Neural crest cell (in vitro differentiated cells): Measurements from ENCODE around the gene GBP3. TPM values are rescaled to one million over a fixed set of nuclear protein-coding genes. Genes with fewer than 3 reads are reported as not detected.
A peak's percentile ranks its signal among the peaks of the same experiment; 100 is the strongest.
"Not testable (repeated sequence)": the region's sequence is repeated elsewhere in the genome, so short reads cannot be mapped to it uniquely, and the experiment has no call there.

Experiments
- DNase-seq: peaks from one replicate; pipeline ENCODE4 v3.0.0; 2021; ENCODE audit warnings: low read depth, mixed read lengths, low spot score
- H3K27ac Mint-ChIP-seq: one replicate; pipeline ENCODE4 v1.8.0; 2021; ENCODE audit warnings: mild to moderate bottlenecking, mixed read lengths; ENCODE audit not compliant: unreplicated experiment
- H3K27me3 Mint-ChIP-seq: 2 replicates; pipeline ENCODE4 v1.8.0; 2021; ENCODE audit warnings: low read depth, mild to moderate bottlenecking, mixed read lengths
- H3K36me3 Mint-ChIP-seq: 2 replicates; pipeline ENCODE4 v1.8.0; 2021; ENCODE audit warnings: low read depth, mild to moderate bottlenecking, mixed read lengths
- H3K4me1 Mint-ChIP-seq: 2 replicates; pipeline ENCODE4 v1.8.0; 2021; ENCODE audit warnings: mixed read lengths
- H3K4me3 Mint-ChIP-seq: one replicate; pipeline ENCODE4 v1.8.0; 2021; ENCODE audit warnings: mild to moderate bottlenecking, mixed read lengths
- H3K9me3 Mint-ChIP-seq: 2 replicates; pipeline ENCODE4 v1.8.0; 2021; ENCODE audit warnings: mixed read lengths
- CTCF ChIP-seq: fragments of 200-600 bp; sonication (generic); conservative IDR thresholded peaks from 2 replicates; pipeline ENCODE4 v1.5.0; 2021; ENCODE audit warnings: antibody characterized with exemption, mild to moderate bottlenecking
- total RNA-seq: library from RNA; stranded (reverse); gene quantifications from 2 replicates; pipeline ENCODE4 v1.2.1, GENCODE V29; 2021

Gene GBP3
- total RNA-seq, 1 donor from 2014 or later, result not detected

- TF ChIP-seq CTCF, result no peak
- Mint-ChIP-seq H3K4me3 (no peak overlapping the region), H3K27ac (no peak overlapping the region), H3K4me1 (peaks cover 14% of the 10 kb centered on the region), H3K36me3 (peaks cover 38% of the 10 kb centered on the region), H3K9me3 (peaks cover 7% of the 10 kb centered on the region), H3K27me3 (no peaks in the 10 kb centered on the region)
- DNase-seq, result no peak
Measured at GRCh38 chr1:88985032-88985431, 37.6 kb downstream of the GBP3 start.

GRCh38 chr1:88984569-88984968 is 38.1 kb downstream of the GBP3 start:
- Mint-ChIP-seq H3K27me3 (no peaks in the 10 kb centered on the region), H3K27ac (no peak overlapping the region), H3K4me1 (peaks cover 11% of the 10 kb centered on the region), H3K36me3 (peaks cover 37% of the 10 kb centered on the region), H3K4me3 (no peak overlapping the region), H3K9me3 (peaks cover 7% of the 10 kb centered on the region)
- no peak for DNase-seq
- no peak for TF ChIP-seq CTCF

- Mint-ChIP-seq H3K27me3 (no peaks in the 10 kb centered on the region), H3K36me3 (peaks cover 37% of the 10 kb centered on the region), H3K4me1 (peaks cover 7% of the 10 kb centered on the region), H3K9me3 (peaks cover 7% of the 10 kb centered on the region), H3K27ac (no peak overlapping the region), H3K4me3 (peak overlapping the region; percentile 1)
- no peak for DNase-seq
- TF ChIP-seq CTCF, result peak; percentile 70
Measured at GRCh38 chr1:88983791-88984559, 38.7 kb downstream of the GBP3 start.

- Mint-ChIP-seq H3K36me3 (peaks cover 38% of the 10 kb centered on the region), H3K27me3 (no peaks in the 10 kb centered on the region), H3K9me3 (peaks cover 7% of the 10 kb centered on the region), H3K4me3 (no peak overlapping the region), H3K4me1 (peaks cover 6% of the 10 kb centered on the region), H3K27ac (no peak overlapping the region)
- no peak for TF ChIP-seq CTCF
- DNase-seq, result no peak
Measured at GRCh38 chr1:88982055-88982454, 40.6 kb downstream of the GBP3 start.

GRCh38 chr1:88981506-88981905 is 41.2 kb downstream of the GBP3 start:
- not testable (repeated sequence) for H3K4me3 Mint-ChIP-seq, DNase-seq, H3K4me1 Mint-ChIP-seq, H3K27ac Mint-ChIP-seq, H3K9me3 Mint-ChIP-seq, H3K27me3 Mint-ChIP-seq
- H3K36me3 Mint-ChIP-seq, result peaks cover 38% of the 10 kb centered on the region

- Mint-ChIP-seq H3K9me3 (peaks cover 7% of the 10 kb centered on the region), H3K27me3 (no peaks in the 10 kb centered on the region), H3K4me1 (peaks cover 6% of the 10 kb centered on the region), H3K36me3 (peaks cover 41% of the 10 kb centered on the region), H3K4me3 (no peak overlapping the region), H3K27ac (no peak overlapping the region)
- no peak for TF ChIP-seq CTCF
- no peak for DNase-seq
Measured at GRCh38 chr1:88980870-88981269, 41.8 kb downstream of the GBP3 start.
